Measurements from ENCODE around the gene AMFR. TPM values are rescaled to one million over a fixed set of nuclear protein-coding genes. Genes with fewer than 3 reads are reported as not detected.

The AMFR gene
- total RNA-seq, 1 experiment from 2014 or later = 66.3 TPM

DNA sequence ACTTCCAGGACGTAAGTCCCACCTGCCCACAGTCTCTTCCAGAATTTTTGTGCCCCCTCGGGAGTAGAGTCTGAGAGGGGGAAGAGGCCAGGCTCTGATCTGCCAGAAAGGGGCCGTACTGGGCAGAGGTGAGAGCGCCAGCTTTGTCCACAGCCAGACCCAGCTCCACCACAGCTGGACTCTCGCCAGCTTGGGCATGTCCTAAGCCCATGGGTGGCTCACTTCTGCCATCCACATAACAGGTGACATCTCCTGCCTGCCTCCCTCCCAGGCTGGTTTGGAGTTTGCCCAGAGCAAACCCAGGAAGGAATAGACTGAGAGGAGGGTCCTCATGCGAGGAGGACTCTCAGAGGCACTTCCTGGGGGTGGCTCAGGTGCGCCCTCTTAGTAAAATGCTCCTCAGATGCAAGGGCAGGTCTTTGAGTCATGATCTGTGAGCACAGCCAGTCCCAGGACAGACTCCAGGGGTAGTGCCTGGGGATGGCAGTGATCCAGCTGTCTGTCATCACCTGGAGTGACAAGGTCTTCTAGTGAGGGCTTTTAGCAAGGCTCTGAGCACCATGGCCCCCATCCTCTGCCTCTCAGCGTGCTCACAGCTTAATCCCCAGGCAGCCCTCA, 89.2 kb downstream of the AMFR start:
- no peaks in the 10 kb centered on the region for H3K9me2 ChIP-seq (ENCODE audit: insufficient read depth)
- CTCF ChIA-PET = no interaction called here
- intact Hi-C loops (cut with micrococcal nuclease) = loop anchor here (10.0 kb wide), 1 partner anchor 369 kb away; no protein-coding TSS in a partner anchor
- H3K4me2 ChIP-seq (ENCODE audit: low read length) = no peak overlapping the region
- POLR2A ChIA-PET = no interaction called here
- no TSS peak for BruUV-seq (replicated peaks)
- H3K4me3 ChIP-seq (replicated peaks in 1 of 2; ENCODE audit: low read depth in 1 of 2, low read length in 2 of 2) = no peak overlapping the region
- H3K36me3 ChIP-seq (ENCODE audit: control insufficient read depth in 1 of 2, insufficient read depth in 2 of 2, low read length in 2 of 2) = no peaks in the 10 kb centered on the region
- ATAC-seq (no peak), DNase-seq (ENCODE audit: low read depth, low spot score) (no peak)
- H3K79me2 ChIP-seq (ENCODE audit: insufficient read depth, low read length) = no peaks in the 10 kb centered on the region
- no peaks in the 10 kb centered on the region for H4K20me1 ChIP-seq (ENCODE audit: insufficient read depth)
- RAD21 ChIA-PET (ENCODE audit: low non-redundant PET in 1 of 2, low total read pairs in 2 of 2, uncharacterized antibody in 2 of 2, unreplicated experiment in 2 of 2) = no interaction called here
- H3K27ac ChIP-seq (ENCODE audit: low read depth, low read length) = no peak overlapping the region
- TF ChIP-seq, protein P1, sequence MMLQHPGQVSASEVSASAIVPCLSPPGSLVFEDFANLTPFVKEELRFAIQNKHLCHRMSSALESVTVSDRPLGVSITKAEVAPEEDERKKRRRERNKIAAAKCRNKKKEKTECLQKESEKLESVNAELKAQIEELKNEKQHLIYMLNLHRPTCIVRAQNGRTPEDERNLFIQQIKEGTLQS (IDR thresholded peaks at IDR 0.05) = no peak
- no peak for TF ChIP-seq CEBPB (IDR thresholded peaks at IDR 0.05; ENCODE audit: low read depth)
- no peak for TF ChIP-seq SIN3A (IDR thresholded peaks at IDR 0.05; ENCODE audit: low read depth)
- TF ChIP-seq, protein P2, sequence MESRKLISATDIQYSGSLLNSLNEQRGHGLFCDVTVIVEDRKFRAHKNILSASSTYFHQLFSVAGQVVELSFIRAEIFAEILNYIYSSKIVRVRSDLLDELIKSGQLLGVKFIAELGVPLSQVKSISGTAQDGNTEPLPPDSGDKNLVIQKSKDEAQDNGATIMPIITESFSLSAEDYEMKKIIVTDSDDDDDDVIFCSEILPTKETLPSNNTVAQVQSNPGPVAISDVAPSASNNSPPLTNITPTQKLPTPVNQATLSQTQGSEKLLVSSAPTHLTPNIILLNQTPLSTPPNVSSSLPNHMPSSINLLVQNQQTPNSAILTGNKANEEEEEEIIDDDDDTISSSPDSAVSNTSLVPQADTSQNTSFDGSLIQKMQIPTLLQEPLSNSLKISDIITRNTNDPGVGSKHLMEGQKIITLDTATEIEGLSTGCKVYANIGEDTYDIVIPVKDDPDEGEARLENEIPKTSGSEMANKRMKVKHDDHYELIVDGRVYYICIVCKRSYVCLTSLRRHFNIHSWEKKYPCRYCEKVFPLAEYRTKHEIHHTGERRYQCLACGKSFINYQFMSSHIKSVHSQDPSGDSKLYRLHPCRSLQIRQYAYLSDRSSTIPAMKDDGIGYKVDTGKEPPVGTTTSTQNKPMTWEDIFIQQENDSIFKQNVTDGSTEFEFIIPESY (IDR thresholded peaks at IDR 0.05; ENCODE audit: extremely low read depth, insufficient replicate concordance, low read length) = no peak
- no peak for TF ChIP-seq POLR2AphosphoS5 (IDR thresholded peaks at IDR 0.05; ENCODE audit: low read depth, low read length)
- TF ChIP-seq, protein P3, sequence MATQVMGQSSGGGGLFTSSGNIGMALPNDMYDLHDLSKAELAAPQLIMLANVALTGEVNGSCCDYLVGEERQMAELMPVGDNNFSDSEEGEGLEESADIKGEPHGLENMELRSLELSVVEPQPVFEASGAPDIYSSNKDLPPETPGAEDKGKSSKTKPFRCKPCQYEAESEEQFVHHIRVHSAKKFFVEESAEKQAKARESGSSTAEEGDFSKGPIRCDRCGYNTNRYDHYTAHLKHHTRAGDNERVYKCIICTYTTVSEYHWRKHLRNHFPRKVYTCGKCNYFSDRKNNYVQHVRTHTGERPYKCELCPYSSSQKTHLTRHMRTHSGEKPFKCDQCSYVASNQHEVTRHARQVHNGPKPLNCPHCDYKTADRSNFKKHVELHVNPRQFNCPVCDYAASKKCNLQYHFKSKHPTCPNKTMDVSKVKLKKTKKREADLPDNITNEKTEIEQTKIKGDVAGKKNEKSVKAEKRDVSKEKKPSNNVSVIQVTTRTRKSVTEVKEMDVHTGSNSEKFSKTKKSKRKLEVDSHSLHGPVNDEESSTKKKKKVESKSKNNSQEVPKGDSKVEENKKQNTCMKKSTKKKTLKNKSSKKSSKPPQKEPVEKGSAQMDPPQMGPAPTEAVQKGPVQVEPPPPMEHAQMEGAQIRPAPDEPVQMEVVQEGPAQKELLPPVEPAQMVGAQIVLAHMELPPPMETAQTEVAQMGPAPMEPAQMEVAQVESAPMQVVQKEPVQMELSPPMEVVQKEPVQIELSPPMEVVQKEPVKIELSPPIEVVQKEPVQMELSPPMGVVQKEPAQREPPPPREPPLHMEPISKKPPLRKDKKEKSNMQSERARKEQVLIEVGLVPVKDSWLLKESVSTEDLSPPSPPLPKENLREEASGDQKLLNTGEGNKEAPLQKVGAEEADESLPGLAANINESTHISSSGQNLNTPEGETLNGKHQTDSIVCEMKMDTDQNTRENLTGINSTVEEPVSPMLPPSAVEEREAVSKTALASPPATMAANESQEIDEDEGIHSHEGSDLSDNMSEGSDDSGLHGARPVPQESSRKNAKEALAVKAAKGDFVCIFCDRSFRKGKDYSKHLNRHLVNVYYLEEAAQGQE (IDR thresholded peaks at IDR 0.05; ENCODE audit: low read depth) = no peak
- TF ChIP-seq YY1 (IDR thresholded peaks at IDR 0.05; ENCODE audit: extremely low read depth, insufficient replicate concordance, low read depth, low read length) = no peak
- TF ChIP-seq POLR2A (IDR thresholded peaks at IDR 0.05; ENCODE audit: borderline replicate concordance, extremely low read depth, insufficient read depth, insufficient read length) = no peak
- no peak for TF ChIP-seq SRF (IDR thresholded peaks at IDR 0.05; ENCODE audit: low read depth)
- TF ChIP-seq CBX3 (IDR thresholded peaks at IDR 0.05; ENCODE audit: low read depth) = no peak
- no peak for TF ChIP-seq JUND (IDR thresholded peaks at IDR 0.05)
- no peak for TF ChIP-seq EZH2 (IDR thresholded peaks at IDR 0.05)
- no peak for TF ChIP-seq RAD21 (IDR thresholded peaks at IDR 0.05; ENCODE audit: low read depth)
- TF ChIP-seq TCF7L2 (IDR thresholded peaks at IDR 0.05; ENCODE audit: borderline replicate concordance, extremely low read depth, insufficient read depth, insufficient read length) = no peak
- peaks cover 3 to 11% of the 10 kb centered on the region in 2 experiments; a peak in 3 of 4 replicates for H3K4me1 ChIP-seq (ENCODE audit: control insufficient read depth in 1 of 2, insufficient read depth in 2 of 2, low read length in 2 of 2)
- H3K9me3 ChIP-seq (ENCODE audit: control insufficient read depth in 1 of 2, insufficient read depth in 1 of 2, low read depth in 1 of 2, low read length in 2 of 2) = no peaks in the 10 kb centered on the region
- H3K27me3 ChIP-seq (ENCODE audit: insufficient read depth, low read length) = no peaks in the 10 kb centered on the region
- no peak overlapping the region for H3K9ac ChIP-seq (ENCODE audit: low read length)
- no peak overlapping the region for H2AFZ ChIP-seq (ENCODE audit: low read depth, low read length, poor library complexity, severe bottlenecking)

Measured in HCT116 (cell line).